Left hindlimb (tissue), 1 donor: ENCODE data around the gene ADAMTS17.

Source experiments
- DNase-seq: peaks from one replicate; pipeline ENCODE4 v3.0.0-alpha.2; 2018

ADAMTS17 gene

DNA sequence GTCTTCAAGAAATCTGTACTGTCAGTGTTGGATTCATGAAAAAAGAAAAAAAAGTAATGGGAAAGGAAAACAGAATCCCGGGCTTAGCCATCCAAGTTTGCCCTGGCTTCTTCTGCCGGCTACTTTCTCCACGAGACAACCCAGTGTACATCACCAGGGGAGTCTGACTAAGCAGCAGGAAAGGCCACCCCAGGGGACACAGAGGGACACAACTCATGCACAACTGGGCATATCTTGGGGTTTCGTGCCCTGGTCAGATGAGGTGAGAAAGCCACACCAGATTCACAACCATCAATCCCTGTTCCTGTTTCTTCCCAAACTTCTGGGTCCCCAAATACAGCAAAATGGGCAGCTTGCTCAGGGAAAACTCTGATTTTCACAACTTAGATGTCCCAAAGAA is 33.2 kb downstream of the ADAMTS17 start:
- DNase-seq: no peak

DNA sequence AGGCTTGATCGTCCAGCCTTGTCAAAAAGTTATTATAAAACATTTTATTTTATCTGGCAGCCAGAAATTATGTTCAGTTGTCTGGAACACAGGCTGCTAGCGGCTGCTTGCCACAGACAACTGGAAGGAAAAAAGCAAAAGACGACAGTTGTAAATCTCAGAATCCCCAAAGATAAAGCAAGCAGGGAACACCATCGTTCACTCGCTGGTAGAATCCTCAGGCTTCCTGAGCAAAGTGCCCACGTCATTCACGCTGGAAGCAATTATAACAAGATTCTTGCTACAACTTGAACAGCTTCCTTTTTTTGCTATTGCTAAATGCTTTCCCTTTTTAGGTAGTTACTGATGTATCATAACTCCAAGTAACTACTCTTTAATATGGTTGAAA is 33.6 kb downstream of the ADAMTS17 start:
- DNase-seq: peak; percentile 68

DNA sequence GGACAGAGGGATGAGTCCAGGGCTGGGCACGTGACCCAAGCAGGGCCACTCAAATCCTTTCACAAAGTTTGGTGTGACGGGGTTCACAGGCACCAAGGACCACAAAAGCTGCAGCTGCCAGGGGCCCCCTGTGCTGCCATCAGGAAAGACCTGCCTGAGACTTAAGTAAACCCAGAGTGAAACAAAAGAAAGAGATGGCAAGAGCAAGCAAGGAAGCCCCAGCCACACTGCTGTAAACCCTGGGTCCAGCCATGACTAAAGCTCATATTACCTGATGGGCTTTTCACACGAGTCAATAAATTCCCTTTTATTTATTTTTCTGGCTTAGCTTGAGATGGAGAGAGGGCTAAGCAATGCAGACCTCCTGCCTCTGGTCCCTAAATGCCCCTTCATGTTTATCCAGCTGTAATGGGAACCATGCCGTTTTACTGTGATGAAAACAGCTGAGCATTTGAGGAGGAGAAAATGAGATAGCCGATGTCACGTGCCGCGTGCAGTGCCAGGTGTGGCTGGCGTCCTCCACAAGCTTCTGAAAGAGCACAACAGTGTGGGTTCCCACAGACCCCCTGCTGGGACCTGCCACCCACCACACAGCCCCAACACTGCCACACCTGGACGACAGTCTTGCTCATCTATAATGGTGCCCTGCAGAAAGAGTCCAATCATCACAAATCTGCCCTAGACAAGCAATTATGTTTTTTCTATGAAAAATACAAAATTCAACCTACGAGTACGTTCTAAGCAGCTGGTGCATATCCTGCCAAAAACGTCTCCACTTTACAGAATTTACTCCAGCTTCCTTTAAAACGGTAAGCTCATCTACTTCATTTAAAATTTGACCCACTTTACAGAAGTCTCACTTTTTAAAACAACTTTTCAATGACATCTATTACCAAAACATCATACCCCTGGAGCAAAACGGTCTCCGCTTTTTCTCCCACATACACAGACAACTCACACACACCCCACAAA is 34.2 kb downstream of the ADAMTS17 start:
- DNase-seq: no peak

DNA sequence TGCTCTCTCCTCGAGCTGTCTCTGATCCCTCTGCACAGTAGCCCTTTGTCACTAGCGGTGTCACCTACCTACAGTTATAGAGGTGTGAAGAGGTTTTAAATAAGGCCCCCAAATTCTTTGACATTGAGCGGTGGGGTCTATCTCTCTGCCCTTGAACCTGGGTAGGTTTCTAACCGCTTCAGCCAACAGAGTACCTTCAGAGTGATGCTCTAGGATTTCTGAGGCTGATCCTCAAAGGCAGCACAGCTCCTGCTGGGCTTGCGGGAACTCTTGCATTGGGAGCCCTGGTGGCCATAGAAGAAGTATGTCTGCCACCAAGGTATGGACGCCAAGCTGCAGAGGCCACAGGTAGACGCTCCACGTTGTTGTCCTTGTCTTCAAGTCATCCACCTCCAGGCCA is 35.7 kb downstream of the ADAMTS17 start:
- no peak for DNase-seq

DNA sequence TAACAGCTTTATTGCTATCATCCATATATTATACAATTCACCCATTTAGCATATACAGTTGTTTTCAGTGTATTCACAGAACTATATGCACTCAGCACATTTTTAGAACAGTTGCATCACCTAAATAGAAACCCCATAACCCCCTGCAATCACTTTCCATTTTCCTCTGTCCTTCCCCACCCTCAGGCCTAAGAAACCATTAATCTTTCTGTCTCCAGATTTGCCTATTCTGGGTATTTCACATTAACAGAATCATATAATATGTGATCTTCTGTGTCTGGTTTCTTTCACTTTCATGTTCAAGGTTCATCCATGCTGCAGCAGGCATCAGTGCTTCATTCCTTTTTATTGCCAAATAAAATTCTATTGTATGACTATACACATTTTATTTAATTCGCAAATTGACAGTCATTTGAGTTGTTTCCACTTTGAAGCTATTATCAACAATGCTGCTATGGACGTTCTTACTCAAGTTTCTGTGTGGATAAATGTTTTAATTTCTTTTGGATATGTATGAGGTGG is 39.8 kb downstream of the ADAMTS17 start:
- no peak for DNase-seq

DNA sequence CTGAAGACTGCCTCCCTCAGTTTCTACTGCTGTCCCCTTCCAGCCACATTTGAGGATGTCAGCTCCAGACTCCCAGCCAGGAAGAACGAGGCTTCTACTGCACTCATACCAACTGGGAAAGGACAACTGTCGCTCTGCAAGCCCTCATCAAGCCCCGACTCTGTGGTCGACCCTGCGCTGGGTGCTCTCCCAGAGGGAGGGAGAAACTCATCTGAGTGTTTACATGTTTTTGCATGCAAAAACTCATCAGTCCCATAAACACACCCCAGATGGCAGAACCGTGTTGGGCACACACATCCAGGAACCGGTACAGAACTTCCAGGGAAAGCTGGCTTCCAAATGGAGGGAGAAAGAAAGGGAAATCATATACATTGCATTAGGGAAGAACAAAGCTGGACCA is 43.5 kb downstream of the ADAMTS17 start:
- DNase-seq: no peak

DNA sequence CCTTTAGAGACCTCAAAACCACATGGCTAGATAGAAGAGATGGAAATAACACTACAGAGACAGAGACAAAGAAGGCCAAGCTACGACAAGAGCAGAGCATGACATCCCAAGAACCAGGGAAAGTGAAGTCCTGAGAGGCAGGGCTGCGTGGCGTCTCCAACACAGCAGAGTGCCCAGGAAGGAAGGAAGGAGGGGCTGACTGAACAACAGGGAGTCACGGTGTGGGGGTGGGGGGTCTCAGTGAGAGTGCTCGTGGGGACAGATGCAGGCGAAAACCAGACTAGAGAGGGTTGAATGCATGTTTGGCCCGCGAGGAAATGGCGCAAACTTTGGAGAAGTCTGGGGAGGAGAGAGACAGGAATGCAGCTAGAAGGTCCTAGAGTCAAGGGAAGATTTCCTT is 44.0 kb downstream of the ADAMTS17 start:
- DNase-seq: no peak

DNA sequence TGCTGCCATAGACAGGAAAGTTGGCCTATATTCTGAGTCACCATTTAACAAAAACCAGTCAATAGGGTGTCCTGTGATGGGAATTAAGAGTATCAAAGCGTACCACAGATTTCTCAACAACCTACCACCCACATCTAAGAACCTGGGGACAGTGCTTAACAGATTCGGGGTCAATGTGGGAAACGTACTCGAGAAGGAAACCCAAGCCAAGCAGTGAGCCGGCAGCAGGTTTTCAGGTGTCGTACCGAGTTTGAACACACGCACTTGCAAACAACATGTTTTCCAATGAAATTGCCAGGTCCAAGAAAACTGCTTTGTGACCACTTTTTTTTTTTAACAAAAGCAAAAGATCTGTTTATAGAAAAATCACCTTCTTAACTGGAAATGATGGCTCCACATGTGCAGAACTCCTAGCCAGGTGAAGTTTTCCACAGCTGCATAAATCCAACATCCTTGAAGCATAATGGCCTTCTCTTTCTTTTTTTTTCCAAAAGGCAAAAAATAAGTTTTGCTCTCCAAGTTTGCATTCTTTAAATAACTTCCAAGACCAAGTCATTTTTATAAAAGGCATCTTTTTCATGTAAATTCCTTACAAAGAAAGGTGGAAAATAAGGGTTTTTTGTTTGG is 45.7 kb downstream of the ADAMTS17 start:
- DNase-seq: no peak

DNA sequence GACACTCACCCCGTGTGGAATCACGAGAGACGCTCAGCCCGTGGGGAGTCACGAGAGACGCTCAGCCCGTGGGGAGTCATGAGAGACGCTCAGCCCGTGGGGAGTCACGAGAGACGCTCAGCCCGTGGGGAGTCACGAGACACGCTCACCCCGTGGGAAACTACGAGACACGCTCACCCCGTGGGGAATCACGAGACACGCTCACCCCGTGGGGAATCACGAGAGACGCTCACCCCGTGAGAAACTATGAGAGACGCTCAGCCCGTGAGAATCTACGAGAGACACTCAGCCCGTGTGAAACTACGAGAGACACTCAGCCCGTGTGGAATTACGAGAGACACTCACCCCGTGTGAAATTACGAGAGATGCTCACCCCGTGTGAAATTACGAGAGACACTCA is 49.8 kb downstream of the ADAMTS17 start:
- no peak for DNase-seq

DNA sequence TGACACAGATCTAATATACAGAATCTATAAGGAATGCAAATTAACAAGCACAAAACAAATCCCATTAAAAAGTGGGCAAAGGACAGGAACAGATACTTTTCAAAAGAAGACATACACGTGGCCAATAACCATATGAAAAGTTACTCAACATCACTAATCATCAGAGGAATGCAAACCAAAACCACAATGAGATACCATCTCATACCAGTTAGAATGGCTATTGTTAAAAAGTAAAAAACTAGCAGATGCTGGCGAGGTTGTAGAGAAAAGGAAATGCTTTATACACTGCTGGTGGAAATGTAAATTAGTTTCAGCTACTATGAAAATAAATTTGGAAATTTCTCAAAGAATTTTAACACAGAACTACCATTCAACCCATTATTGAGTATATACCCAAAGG is 50.7 kb downstream of the ADAMTS17 start:
- DNase-seq: no peak

DNA sequence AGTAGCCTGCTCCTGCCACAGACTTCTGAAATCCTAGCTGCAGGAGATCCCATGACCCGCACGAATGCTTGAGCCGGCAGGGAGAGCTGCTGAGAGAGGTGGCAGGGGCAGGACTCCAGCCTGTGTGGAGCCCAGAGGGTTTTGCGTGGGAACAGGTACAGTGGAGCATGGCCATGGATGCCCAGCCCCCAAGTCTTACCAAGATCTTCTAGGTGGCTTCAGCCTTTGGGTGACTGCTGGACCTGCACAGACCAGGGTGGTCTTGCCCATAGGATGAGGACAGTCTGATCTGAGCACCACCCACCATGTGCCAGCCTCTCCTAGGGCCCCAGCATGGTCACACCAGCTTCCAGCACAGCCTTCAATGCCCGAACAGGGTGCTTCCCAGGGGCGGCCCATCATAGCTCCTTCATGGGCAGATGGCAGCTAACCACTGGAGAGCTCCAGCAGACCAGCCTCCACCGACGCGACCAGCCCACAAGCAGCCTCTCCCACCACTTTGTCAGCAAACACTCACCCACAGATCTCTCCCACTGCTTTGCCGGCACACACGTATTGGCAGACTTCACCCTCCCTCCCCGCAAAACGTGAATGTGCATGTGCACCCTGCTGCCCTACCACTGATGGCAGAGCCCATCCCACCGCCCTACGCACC is 56.0 kb downstream of the ADAMTS17 start:
- DNase-seq: no peak

DNA sequence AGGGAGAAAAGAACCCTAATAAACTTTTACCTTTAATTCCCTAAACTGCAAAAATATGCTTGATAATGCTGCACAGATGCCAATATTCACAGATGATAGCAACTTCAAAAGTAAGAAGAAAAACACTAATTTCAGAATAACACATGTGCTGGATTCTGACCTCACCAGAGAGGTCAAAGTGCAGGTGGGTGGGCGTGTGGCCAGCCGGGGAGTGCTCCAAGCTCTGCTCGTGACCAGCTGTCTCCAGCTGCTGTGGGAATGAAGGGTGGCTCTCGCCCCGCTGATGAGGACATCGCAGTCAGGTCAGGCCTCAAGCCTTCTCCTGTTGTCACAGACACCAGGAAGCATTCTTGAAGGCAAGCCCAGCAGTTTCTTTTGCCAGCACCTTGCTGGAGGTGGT is 57.1 kb downstream of the ADAMTS17 start:
- DNase-seq: peak; percentile 69

DNA sequence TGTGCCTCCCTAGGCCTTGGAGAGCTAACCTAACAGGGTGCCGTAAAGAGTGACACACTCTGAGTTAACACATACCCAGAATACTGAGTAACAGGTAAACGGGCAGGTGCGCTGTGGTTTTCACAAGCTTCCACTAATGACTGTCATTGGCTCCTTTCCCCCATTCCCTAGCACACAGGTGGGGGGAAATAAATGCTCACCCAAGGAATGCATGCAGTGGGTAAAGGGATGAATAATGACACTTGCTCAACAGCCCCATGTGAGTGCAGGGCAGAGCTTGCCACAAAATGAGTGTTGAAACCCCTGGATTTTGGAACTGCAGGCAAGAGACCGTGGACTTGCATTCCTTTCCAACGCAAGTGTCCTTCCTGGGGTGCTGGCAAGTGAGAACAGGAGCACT is 57.6 kb downstream of the ADAMTS17 start:
- DNase-seq: no peak

DNA sequence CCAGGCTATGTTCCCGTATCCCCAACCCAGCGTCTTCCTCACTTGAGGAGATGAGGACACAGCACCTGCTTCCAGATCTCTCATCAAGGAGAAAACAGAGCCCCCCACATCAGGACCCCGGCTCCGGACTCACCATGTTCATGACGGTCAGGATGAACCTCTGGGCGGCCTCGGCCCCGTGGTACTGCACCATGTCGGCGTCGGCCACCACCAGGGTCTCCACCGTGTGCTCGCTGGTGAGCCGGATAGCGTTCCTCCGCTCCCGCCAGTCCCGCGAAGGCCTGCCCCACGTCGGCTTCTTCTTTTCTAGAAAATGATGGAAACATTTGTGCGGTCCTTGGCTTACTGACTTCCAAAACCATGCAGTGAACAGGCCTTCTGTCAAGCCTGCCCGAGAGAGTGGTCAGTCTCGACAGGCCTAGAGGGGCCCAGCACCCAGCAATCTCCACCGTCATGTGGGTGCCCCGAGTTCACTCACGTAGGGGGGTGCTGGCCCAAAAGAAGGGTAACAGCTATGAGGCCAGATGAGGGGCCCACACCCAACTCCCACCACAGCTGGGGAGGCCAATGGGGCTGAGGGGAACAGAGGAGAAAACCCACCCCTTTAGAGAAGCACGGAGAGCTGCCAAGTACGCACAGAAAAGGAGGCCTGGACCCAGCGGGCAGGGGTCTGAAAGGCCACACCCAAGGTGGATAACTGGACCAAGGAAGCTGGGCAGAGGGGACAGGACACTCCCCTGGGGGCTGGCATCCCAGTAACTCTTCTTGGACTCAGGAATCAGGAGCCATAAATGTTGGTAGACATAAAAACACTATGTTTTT is 60.5 kb downstream of the ADAMTS17 start:
- DNase-seq: no peak

DNA sequence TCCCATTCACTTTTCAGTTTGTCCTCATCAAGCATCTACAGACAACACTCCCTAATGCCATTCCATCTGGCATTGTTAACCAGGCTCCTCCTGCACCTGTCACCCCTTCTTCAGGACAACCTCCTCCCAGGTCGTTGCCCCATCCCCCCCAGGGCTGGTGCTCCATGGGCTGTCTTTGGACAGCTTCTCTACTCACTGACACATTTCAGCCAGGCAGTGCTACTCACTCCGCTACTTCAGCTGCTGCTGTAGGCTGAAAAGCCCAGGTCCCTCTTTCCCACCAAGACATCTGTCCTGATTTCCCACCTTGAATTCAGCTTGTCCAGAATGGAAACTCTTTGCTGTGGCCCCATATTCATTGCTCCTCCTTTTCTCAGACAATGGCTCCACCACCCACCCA is 61.9 kb downstream of the ADAMTS17 start:
- DNase-seq: no peak

DNA sequence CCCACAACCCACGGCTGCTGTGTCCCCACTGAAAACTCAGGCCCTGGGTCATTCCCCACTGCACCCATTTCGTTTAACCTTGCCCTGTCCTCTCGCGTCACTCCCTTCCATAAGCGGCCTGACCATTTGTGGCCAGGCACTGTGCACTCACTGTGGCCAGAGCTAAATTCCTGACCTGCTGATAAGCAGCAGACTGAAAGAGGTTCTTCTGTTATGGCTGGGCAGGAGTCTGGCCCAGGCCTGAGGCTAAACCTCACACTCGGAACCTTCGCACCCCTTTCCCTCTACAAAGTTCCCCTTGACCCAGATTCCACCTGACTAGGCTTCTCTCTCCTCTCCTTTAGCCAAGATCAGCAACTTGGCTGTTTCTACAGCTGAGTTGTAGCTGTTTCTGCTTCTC is 62.3 kb downstream of the ADAMTS17 start:
- DNase-seq: no peak

DNA sequence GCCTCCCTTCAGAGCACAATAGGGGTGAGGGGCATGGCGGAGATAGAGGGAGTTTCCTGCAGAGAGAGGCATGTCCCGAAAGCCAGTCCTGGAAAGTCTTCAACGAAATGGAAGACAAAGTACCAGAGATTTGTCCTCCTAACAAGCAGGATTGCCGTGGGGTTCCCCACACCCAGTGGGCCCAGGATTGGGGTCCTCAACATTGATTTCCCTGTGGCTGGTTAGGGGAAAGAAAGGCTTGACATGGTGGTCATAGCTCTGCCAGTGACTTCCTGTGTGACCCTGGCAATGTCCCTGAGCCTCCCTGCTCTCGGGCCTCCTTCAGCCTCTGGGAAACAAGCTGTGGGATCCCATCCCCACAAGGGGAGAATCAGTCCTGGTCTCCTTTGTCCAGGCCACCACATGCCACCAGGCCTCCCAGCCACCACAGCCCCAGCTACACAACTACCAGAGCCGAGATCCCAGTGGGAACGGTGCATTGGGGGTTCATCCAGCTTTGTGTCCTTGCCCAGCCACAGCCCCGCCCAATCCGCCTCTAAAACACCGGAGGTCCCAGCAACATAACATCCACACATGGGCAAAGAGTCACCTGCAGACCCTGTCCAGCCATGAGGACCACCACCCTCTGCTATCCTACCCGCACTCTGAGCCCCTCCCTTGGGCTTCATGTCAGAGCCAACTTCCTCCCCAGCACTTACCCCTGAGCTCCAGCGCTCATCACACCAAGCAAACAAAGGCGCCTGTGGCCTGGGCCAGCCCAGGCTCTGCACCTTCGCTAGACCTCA is 63.0 kb downstream of the ADAMTS17 start:
- no peak for DNase-seq

DNA sequence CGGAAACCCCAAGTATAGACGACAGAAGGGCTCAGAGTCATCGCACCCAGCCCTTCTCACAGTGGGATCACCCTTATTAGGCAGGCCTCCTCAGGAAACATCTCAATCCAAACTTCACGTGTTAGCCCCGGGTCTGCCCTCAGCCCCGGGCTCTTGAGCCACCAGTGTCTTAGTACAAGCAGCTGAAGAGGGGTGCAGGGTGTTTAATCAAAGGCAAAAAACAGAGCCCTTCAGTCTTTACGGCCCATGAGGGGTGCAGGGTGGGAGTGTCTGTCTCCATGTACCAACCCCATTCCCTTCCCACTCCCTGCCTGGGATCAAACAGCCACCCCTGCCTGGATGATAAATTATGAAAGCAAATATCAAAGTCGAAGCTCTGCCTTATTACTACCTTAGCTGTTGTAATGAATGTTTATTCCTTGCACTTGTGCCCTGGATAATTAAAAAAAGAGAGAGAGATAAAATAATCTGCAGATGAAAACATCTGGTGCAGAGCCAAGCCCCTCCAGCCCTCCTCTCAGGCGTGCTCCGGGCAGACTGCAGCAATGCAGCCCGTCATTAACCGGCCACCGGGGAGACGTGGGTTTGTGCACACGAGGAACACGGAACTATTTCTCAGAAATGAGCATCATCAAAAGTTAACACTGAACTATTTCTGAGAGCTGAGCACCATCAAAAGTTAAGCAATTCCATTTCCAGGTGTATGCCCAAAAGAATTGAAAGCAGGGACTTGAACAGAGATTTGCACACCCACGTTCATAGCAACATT is 64.5 kb downstream of the ADAMTS17 start:
- DNase-seq: no peak

DNA sequence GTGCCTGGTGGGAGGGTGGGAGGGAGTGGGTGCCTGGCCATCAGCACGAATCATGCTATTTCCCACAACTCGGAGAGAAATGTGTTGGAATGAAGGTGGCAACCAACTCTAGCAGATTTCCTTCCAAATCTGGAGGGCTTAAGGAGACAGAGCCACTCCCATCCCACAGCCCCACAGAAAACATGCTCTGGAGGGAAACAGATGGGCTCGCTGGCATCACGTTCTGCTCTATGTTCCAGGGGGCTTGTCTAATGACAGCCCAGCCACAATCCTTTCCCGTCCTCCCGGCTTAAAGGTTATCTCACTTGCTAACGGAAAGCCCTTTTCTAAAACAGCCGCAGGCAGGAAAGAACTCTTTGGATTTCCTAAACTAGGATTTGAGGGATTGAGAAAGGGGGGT is 65.3 kb downstream of the ADAMTS17 start:
- no peak for DNase-seq

DNA sequence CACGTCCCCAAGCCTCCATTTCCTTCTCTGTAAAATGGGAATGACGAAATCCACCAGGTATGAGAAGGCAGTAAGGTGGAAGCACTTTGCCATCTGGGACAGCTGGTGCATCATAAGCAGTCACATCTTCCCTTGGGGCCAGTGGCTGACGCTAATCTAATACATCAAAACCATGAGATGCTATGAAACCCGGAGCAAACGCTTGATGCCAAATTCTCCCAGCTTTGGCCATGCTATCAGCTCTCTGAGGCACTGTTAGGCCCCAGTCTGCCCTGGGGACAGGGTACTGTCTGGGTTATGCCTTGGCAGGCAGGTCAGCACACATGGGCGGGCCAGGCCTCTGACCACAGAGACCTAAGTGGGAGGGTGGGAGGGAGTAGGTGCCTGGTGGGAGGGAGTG is 66.1 kb downstream of the ADAMTS17 start:
- DNase-seq: no peak

DNA sequence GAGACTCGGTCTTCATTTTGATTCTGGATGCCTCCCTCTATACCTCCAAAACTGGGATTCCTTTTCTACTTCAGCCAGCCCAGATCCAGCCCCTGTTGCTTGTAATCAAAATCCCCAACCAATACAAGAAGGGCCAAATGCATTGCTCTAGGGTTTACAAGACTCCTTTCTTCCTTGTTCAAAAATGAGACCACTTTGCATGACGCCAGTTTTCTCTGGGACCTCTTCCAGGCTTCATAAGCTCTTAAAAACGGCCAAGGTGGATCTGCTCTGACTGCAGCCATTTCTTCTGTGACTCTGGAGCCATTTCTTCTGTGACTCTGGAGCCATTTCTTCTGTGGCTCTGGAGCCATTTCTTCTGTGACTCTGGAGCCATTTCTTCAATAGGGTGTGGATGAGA is 71.9 kb downstream of the ADAMTS17 start:
- DNase-seq: no peak
